ENCODE data around the gene TRAK1.

Gene TRAK1

GRCh38 chr3:42214565-42215283, 123.6 kb downstream of the TRAK1 start:
- no peak for DNase-seq

GRCh38 chr3:42216302-42216701, 125.1 kb downstream of the TRAK1 start:
- DNase-seq: no peak

GRCh38 chr3:42216931-42217333, 125.8 kb downstream of the TRAK1 start:
- DNase-seq: no peak

- no peak for DNase-seq
Observed at GRCh38 chr3:42220436-42221121, 129.4 kb downstream of the TRAK1 start.

- no peak for DNase-seq
Observed at GRCh38 chr3:42222942-42223693, 132.0 kb downstream of the TRAK1 start.

GRCh38 chr3:42224178-42224577, 133.0 kb downstream of the TRAK1 start:
- no peak for DNase-seq

GRCh38 chr3:42224658-42225421, 133.7 kb downstream of the TRAK1 start:
- no peak for DNase-seq

- DNase-seq: no peak
Observed at GRCh38 chr3:42225486-42226363, 134.6 kb downstream of the TRAK1 start.

- DNase-seq: peak; percentile 30
Observed at GRCh38 chr3:42226470-42227425, 135.6 kb downstream of the TRAK1 start.

- DNase-seq: no peak
Observed at GRCh38 chr3:42228796-42229195, 137.6 kb downstream of the TRAK1 start.

- no peak for DNase-seq
Observed at GRCh38 chr3:42229266-42229941, 138.2 kb downstream of the TRAK1 start.

- no peak for DNase-seq
Observed at GRCh38 chr3:42229942-42230688, 139.0 kb downstream of the TRAK1 start.

GRCh38 chr3:42230860-42231259, 139.7 kb downstream of the TRAK1 start:
- DNase-seq: no peak

GRCh38 chr3:42235532-42235931, 144.4 kb downstream of the TRAK1 start:
- no peak for DNase-seq

- DNase-seq: no peak
Observed at GRCh38 chr3:42236611-42237010, 145.5 kb downstream of the TRAK1 start.

- DNase-seq: no peak
Observed at GRCh38 chr3:42246091-42246490, 154.9 kb downstream of the TRAK1 start.

GRCh38 chr3:42247576-42248027, 156.4 kb downstream of the TRAK1 start:
- DNase-seq: peak; percentile 11

- no peak for DNase-seq
Observed at GRCh38 chr3:42250761-42251160, 159.6 kb downstream of the TRAK1 start.

GRCh38 chr3:42254566-42254965, 163.4 kb downstream of the TRAK1 start:
- DNase-seq: no peak

Measured in NCI-H1436 (cell line).